HCT116 (cell line): ENCODE data around the gene SPTB. TPM values are rescaled to one million over a fixed set of nuclear protein-coding genes. Genes with fewer than 3 reads are reported as not detected.

ENCODE experiments used
- ATAC-seq: fragments of 200-7000 bp; cut with Tn5 transposase; 2 replicates; pipeline ENCODE4 v1.9.1; 2020; ENCODE audit warnings: mild to moderate bottlenecking, moderate library complexity
- BruUV-seq: library from RNA; stranded (reverse); fragments of 400-500 nt; replicated peaks from 2 replicates; lab custom pipeline; 2021; lab: Mats Ljungman, UMichigan
- CTCF ChIA-PET: fragments of 300-600 bp; sonication (Branson Sonifier 250); formaldehyde crosslinking; loops from one replicate; lab custom pipeline; 2021; ENCODE audit warnings: antibody characterized with exemption; lab: Charles Lee
- POLR2A ChIA-PET: fragments of 300-600, 350-600 bp; sonication (Branson Sonifier 250); formaldehyde crosslinking; loops from one replicate; lab custom pipeline; 2021; ENCODE audit warnings: antibody characterized with exemption; lab: Charles Lee
- RAD21 ChIA-PET, 2 experiments: fragments of 300-600 bp; sonication (Branson Sonifier 250); formaldehyde crosslinking; loops; one replicate each; lab custom pipeline; 2023; ENCODE audit warnings: low total read pairs in 2 of 2; ENCODE audit not compliant: uncharacterized antibody in 2 of 2, unreplicated experiment in 2 of 2, low non-redundant PET in 1 of 2; lab: Charles Lee
- DNase-seq: peaks from one replicate; pipeline ENCODE4 v3.0.0-alpha.2; 2010; ENCODE audit warnings: low read depth, low spot score
- H2AFZ ChIP-seq: fragments of 200-600 bp; shearing (Covaris generic), sonication (generic); 2 replicates; pipeline ENCODE4 v1.6.1; 2017; ENCODE audit warnings: low read depth, mixed run types, mixed read lengths, antibody characterized with exemption, low read length; ENCODE audit not compliant: poor library complexity, severe bottlenecking
- H3K27ac ChIP-seq: 2 replicates; pipeline ENCODE4 v1.5.1; 2012; ENCODE audit warnings: low read depth, low read length
- H3K27me3 ChIP-seq: fragments of 200-600 bp; sonication (generic); 2 replicates; pipeline ENCODE4 v1.6.1; 2016; ENCODE audit warnings: mixed run types, low read length, mixed read lengths; ENCODE audit not compliant: insufficient read depth
- H3K36me3 ChIP-seq, 2 experiments: fragments of 200-500 bp in 1 of 2; fragments of 200-600 bp in 1 of 2; sonication (Bioruptor generic) in 1 of 2; sonication (generic) in 1 of 2; 2 replicates each; pipeline versions ENCODE4 v1.5.1 to v1.6.1; 2014 to 2016; ENCODE audit warnings: low read length in 2 of 2, inconsistent platforms in 1 of 2, mixed read lengths in 1 of 2, mixed run types in 1 of 2; ENCODE audit not compliant: insufficient read depth in 2 of 2, control insufficient read depth in 1 of 2
- H3K4me1 ChIP-seq, 2 experiments: fragments of 200-600 bp in 1 of 2; sonication (generic) in 1 of 2; 2 replicates each; pipeline versions ENCODE4 v1.5.1 to v1.6.1; 2012 to 2017; ENCODE audit warnings: low read length in 2 of 2, inconsistent platforms in 1 of 2, mild to moderate bottlenecking in 1 of 2, mixed read lengths in 1 of 2, mixed run types in 1 of 2, moderate library complexity in 1 of 2; ENCODE audit not compliant: insufficient read depth in 2 of 2, control insufficient read depth in 1 of 2
- H3K4me2 ChIP-seq: fragments of 200-600 bp; sonication (generic); 2 replicates; pipeline ENCODE4 v1.6.1; 2017; ENCODE audit warnings: mixed run types, low read length, mixed read lengths
- H3K4me3 ChIP-seq, 2 experiments: fragments of 200-600 bp in 1 of 2; sonication (generic) in 1 of 2; replicated peaks in 1 of 2; 2 replicates each; pipeline ENCODE4 v1.5.1; 2011 to 2016; ENCODE audit warnings: low read length in 2 of 2, control low read depth in 1 of 2, low read depth in 1 of 2, mild to moderate bottlenecking in 1 of 2, mixed read lengths in 1 of 2, mixed run types in 1 of 2
- H3K79me2 ChIP-seq: fragments of 200-600 bp; sonication (generic); 2 replicates; pipeline ENCODE4 v1.6.1; 2017; ENCODE audit warnings: mild to moderate bottlenecking, mixed run types, low read length, moderate library complexity, mixed read lengths; ENCODE audit not compliant: insufficient read depth
- H3K9ac ChIP-seq: fragments of 200-600 bp; sonication (generic); 2 replicates; pipeline ENCODE4 v1.6.1; 2016; ENCODE audit warnings: low read length, mixed read lengths
- H3K9me2 ChIP-seq: fragments of 200-600 bp; sonication (generic), shearing (Covaris generic); 2 replicates; pipeline ENCODE4 v1.6.1; 2017; ENCODE audit warnings: mixed run types, mild to moderate bottlenecking, moderate library complexity; ENCODE audit not compliant: insufficient read depth
- H3K9me3 ChIP-seq, 2 experiments: fragments of 200-500 bp in 1 of 2; fragments of 200-600 bp in 1 of 2; sonication (Bioruptor generic) in 1 of 2; sonication (generic) in 1 of 2; 2 replicates each; pipeline ENCODE4 v1.6.1; 2014 to 2017; ENCODE audit warnings: low read length in 2 of 2, mixed read lengths in 2 of 2, inconsistent platforms in 1 of 2, low read depth in 1 of 2, mild to moderate bottlenecking in 1 of 2, mixed run types in 1 of 2, moderate library complexity in 1 of 2; ENCODE audit not compliant: control insufficient read depth in 1 of 2, insufficient read depth in 1 of 2
- H4K20me1 ChIP-seq: fragments of 200-600 bp; sonication (generic), shearing (Covaris generic); 2 replicates; pipeline ENCODE4 v1.6.1; 2017; ENCODE audit warnings: mixed run types, mild to moderate bottlenecking, moderate library complexity; ENCODE audit not compliant: insufficient read depth
- ATF3 ChIP-seq: IDR thresholded peaks from 2 replicates; pipeline ENCODE4 v1.6.1; 2012
- CBX3 ChIP-seq: IDR thresholded peaks from 2 replicates; pipeline ENCODE4 v1.6.1; 2012; ENCODE audit warnings: low read depth
- CTCF ChIP-seq, 3 experiments: fragments of 200-600 bp in 1 of 3; sonication (generic) in 1 of 3; IDR thresholded peaks in 2 of 3; conservative IDR thresholded peaks in 1 of 3; 2 replicates each; pipeline ENCODE4 v1.5.1; 2012 to 2017; ENCODE audit warnings: low read depth in 2 of 3, low read length in 2 of 3, antibody characterized with exemption in 1 of 3, borderline replicate concordance in 1 of 3, control low read depth in 1 of 3, mild to moderate bottlenecking in 1 of 3, mixed read lengths in 1 of 3, mixed run types in 1 of 3, moderate library complexity in 1 of 3; ENCODE audit not compliant: insufficient read depth in 1 of 3
- EZH2phosphoT487 ChIP-seq: fragments of 200-600 bp; IDR thresholded peaks from 2 replicates; pipeline ENCODE4 v1.6.1; 2018; ENCODE audit warnings: antibody characterized with exemption, borderline replicate concordance
- MAX ChIP-seq: IDR thresholded peaks from 2 replicates; pipeline ENCODE4 v1.6.1; 2012
- POLR2A ChIP-seq: IDR thresholded peaks from 2 replicates; pipeline ENCODE4 v1.7.0; 2011; ENCODE audit warnings: borderline replicate concordance; ENCODE audit not compliant: insufficient read depth, insufficient read length; ENCODE audit errors: extremely low read depth
- SP1 ChIP-seq: IDR thresholded peaks from 2 replicates; pipeline ENCODE4 v1.6.1; 2012; ENCODE audit warnings: low read depth
- TCF7L2 ChIP-seq: IDR thresholded peaks from 2 replicates; pipeline ENCODE4 v1.7.0; 2011; ENCODE audit warnings: borderline replicate concordance, inconsistent platforms; ENCODE audit not compliant: insufficient read depth, insufficient read length; ENCODE audit errors: extremely low read depth
- ZBTB33 ChIP-seq: IDR thresholded peaks from 2 replicates; pipeline ENCODE4 v1.6.1; 2011; ENCODE audit warnings: mild to moderate bottlenecking, low read length, moderate library complexity; ENCODE audit not compliant: insufficient replicate concordance; ENCODE audit errors: extremely low read depth
- ZNF274 ChIP-seq: fragments of 200-500 bp; sonication (Bioruptor generic); IDR thresholded peaks from 2 replicates; pipeline ENCODE4 v1.6.1; 2014; ENCODE audit warnings: mild to moderate bottlenecking, low read depth, low read length, inconsistent platforms
- intact Hi-C: fragments of 100-400 bp; cut with micrococcal nuclease; formaldehyde crosslinking; loops from 2 replicates; pipeline ENCODE4 v1.10.0; 2022
- total RNA-seq: library from RNA; stranded (reverse); gene quantifications from one replicate; pipeline ENCODE4 v1.2.1, GENCODE V29; 2021; ENCODE audit not compliant: unreplicated experiment

SPTB gene
- total RNA-seq, 1 experiment from 2014 or later: 4.2 TPM

- no peak overlapping the region for H3K9ac ChIP-seq
- no peak overlapping the region for H3K27ac ChIP-seq
- DNase-seq (no peak), ATAC-seq (no peak)
- RAD21 ChIA-PET: no interaction called here
- H3K79me2 ChIP-seq: no peaks in the 10 kb centered on the region
- no peaks in the 10 kb centered on the region for H3K4me1 ChIP-seq
- no peaks in the 10 kb centered on the region for H3K9me2 ChIP-seq
- intact Hi-C loops: no loop called here
- no peak overlapping the region for H3K4me3 ChIP-seq
- CTCF ChIA-PET: no interaction called here
- H3K9me3 ChIP-seq: no peaks in the 10 kb centered on the region
- no peaks in the 10 kb centered on the region for H3K36me3 ChIP-seq
- H2AFZ ChIP-seq: no peak overlapping the region
- H3K4me2 ChIP-seq: no peak overlapping the region
- H4K20me1 ChIP-seq: no peaks in the 10 kb centered on the region
- no peaks in the 10 kb centered on the region for H3K27me3 ChIP-seq
- TF ChIP-seq POLR2A (no peak), ATF3 (no peak), CBX3 (no peak), SP1 (no peak), ZNF274 (no peak)
- POLR2A ChIA-PET: no interaction called here
- BruUV-seq: no TSS peak
These were observed 14.6 kb downstream of the SPTB start for GRCh38 chr14:64865109-64865508.

GRCh38 chr14:64864258-64864657 lies 15.4 kb downstream of the SPTB start:
- TF ChIP-seq ZBTB33: no peak
- TF ChIP-seq ATF3: no peak
- no peak for TF ChIP-seq TCF7L2
- TF ChIP-seq EZH2phosphoT487: no peak
- no peak for TF ChIP-seq CTCF (IDR thresholded peaks at IDR 0.05 in 2 of 3, conservative IDR thresholded peaks at IDR 0.05 in 1 of 3; ENCODE audit: borderline replicate concordance in 1 of 3, insufficient read depth in 1 of 3, low read depth in 2 of 3, low read length in 2 of 3)
- TF ChIP-seq SP1: no peak
- no peak for TF ChIP-seq POLR2A
- no peak for TF ChIP-seq MAX
- ChIA-PET POLR2A (no interaction called here), RAD21 (no interaction called here), CTCF (no interaction called here)
- Histone ChIP-seq H2AFZ (no peak overlapping the region), H3K27me3 (no peaks in the 10 kb centered on the region), H3K27ac (no peak overlapping the region), H3K36me3 (no peaks in the 10 kb centered on the region), H3K4me1 (no peaks in the 10 kb centered on the region), H3K9me3 (no peaks in the 10 kb centered on the region), H4K20me1 (no peaks in the 10 kb centered on the region), H3K9me2 (no peaks in the 10 kb centered on the region), H3K4me3 (no peak overlapping the region), H3K9ac (no peak overlapping the region), H3K4me2 (no peak overlapping the region), H3K79me2 (no peaks in the 10 kb centered on the region)
- no peak for ATAC-seq
- BruUV-seq: no TSS peak
- intact Hi-C loops: loop anchor here (5.0 kb wide), 1 partner anchor 37 kb away; no protein-coding TSS in a partner anchor
- no peak for DNase-seq
